Astrocyte of the cerebellum (primary cell): ENCODE measurements around the gene ITGB2.

ENCODE experiments used
- DNase-seq: peaks from one replicate; pipeline ENCODE4 v3.0.0-alpha.2; 2011; ENCODE audit warnings: low read depth
- H3K4me3 ChIP-seq: 2 replicates; pipeline ENCODE4 v1.5.1; 2011; ENCODE audit warnings: mild to moderate bottlenecking, low read depth, low read length, moderate library complexity
- CTCF ChIP-seq: IDR thresholded peaks from 2 replicates; pipeline ENCODE4 v1.5.1; 2012; ENCODE audit warnings: low read length, low read depth, moderate library complexity, mild to moderate bottlenecking; ENCODE audit errors: missing control alignments
- in situ Hi-C: cut with HindIII; loops from 2 replicates; pipeline ENCODE4 v1.10.0; 2017; ENCODE audit warnings: low sequenced_read_pairs

Gene ITGB2

DNA sequence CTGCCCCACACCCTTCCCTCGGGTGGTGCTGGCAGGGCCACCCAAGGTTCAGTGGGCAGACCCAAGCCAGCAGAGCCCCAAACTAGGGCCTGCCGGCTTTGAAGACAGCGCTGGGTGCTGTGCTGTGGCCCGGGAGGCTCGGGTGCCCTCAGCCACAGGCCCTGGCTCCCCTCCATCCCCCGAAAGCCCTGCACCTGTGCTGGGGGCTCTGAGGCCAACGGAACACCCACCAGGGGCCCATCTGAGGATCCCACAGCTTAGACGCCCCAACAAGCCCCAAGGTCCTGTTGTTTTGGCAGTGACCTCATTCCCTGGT lies 8.6 kb downstream of the ITGB2 start:
- TF ChIP-seq CTCF, result no peak
- in situ Hi-C loops, result no loop called here
- no peak overlapping the region for H3K4me3 ChIP-seq
- no peak for DNase-seq

- TF ChIP-seq CTCF, result peak; percentile 51
- no peak for DNase-seq
- no peak overlapping the region for H3K4me3 ChIP-seq
- in situ Hi-C loops, result no loop called here
These were observed 9.1 kb downstream of the ITGB2 start for GRCh38 chr21:44911384-44912157.

DNA sequence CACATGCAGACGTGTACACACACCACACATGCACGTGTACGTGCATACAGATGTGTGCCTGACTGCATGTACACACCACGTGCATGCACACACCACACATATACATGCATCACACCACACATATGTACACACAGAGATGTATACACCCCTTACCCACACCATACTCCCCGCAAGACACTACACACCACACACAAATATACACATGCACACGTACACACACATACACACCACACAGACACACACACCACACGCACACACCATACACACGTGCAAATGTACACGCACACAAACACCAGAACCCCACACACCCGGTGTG lies 9.7 kb downstream of the ITGB2 start:
- in situ Hi-C loops, result no loop called here
- H3K4me3 ChIP-seq, result no peak overlapping the region
- DNase-seq, result no peak
- no peak for TF ChIP-seq CTCF

DNA sequence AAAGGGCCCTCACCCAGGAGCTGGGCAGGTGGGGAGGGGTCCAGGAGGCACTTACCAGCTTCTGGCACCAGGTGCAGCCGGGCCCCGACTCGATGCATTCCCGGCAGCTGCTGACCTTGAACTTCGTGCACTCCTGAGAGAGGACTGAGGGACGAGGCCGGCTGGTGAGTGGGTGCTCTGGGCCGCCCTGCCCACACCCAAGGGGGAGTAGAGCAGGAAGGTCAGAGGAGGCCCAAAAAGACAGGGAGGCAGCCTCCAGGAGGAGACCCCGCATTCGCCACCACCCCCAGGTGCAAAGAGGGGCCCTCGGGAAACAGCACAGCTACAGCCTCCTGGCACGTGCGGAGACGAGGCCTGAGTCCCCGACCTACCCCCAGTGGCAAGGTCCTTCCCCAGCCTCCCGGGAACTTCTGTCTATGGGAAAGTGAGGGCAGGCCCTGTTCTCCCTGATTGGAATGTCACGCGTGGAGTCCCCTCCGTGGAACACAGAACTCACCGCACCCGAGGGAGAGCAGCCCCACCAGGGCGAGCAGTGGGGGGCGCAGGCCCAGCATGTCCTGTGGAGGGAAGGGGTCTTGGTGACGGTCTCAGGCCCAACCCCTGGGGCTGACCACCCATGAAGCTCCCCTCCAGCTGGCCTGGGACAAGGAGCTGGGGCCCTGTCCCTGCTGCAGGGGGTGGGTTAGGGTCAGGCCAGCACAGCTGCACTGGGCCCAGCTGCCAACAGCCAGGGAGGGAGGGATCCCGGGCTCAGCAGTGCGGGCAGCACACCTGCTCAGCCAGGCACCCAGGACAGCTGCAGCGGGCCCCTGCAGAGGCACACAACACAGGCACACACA lies 10.3 kb downstream of the ITGB2 start:
- no peak overlapping the region for H3K4me3 ChIP-seq
- no peak for DNase-seq
- no peak for TF ChIP-seq CTCF
- in situ Hi-C loops, result no loop called here

GRCh38 chr21:44909719-44910118 lies 11.0 kb downstream of the ITGB2 start:
- in situ Hi-C loops, result no loop called here
- no peak for DNase-seq
- H3K4me3 ChIP-seq, result no peak overlapping the region
- no peak for TF ChIP-seq CTCF

DNA sequence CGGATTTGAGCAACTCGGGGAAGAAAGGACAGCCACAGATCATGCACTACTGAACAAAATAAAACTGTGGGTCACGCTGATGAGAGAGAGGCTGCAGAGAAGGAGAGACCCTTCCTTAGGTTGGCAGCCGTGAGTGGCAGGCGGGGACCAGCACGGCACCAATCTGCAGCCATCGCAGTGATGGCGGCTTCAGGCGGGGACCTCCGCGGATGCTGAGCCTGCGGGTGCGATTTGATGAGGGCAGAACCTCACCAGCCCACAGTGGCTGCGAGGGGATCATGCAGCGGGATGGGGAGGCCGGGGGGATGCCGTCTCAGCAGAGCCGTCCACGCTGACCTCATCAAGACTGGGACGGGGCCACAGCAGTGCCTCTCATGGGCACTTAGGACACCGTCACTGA lies 11.8 kb downstream of the ITGB2 start:
- in situ Hi-C loops, result no loop called here
- no peak for TF ChIP-seq CTCF
- no peak overlapping the region for H3K4me3 ChIP-seq
- no peak for DNase-seq
